Body of pancreas (tissue), 4 donors: ENCODE results near the gene SNTG2. TPM values are rescaled to one million over a fixed set of nuclear protein-coding genes. Genes with fewer than 3 reads are reported as not detected.

Experiments used
- ATAC-seq: fragments of 150-250 bp; one replicate; pipeline ENCODE4 v1.9.1; 2016
- DNase-seq, 4 donors: peaks; one replicate each; pipeline ENCODE4 v3.0.0-alpha.2; 2019
- H3K27ac ChIP-seq, 4 donors: fragments of 200-600 bp; sonication (generic); 1 replicate in 3 of 4; 2 replicates in 1 of 4; pipeline versions ENCODE4 v1.5.1 to v1.6.1; 2016 to 2019; ENCODE audit warnings: mild to moderate bottlenecking in 1 of 4, mixed read lengths in 1 of 4, moderate library complexity in 1 of 4
- H3K27me3 ChIP-seq, 2 donors: fragments of 200-600 bp; sonication (generic); one replicate each; pipeline ENCODE4 v1.6.0; 2016; ENCODE audit warnings: mild to moderate bottlenecking in 1 of 2
- H3K36me3 ChIP-seq, 2 donors: fragments of 200-600 bp; sonication (generic); replicated peaks in 1 of 2; 2 replicates each; pipeline ENCODE4 v1.5.1; 2016; ENCODE audit warnings: low read depth in 2 of 2; ENCODE audit not compliant: insufficient read depth in 1 of 2
- H3K4me1 ChIP-seq: fragments of 200-600 bp; sonication (generic); one replicate; pipeline ENCODE4 v1.6.0; 2016
- H3K4me3 ChIP-seq, 2 donors: fragments of 200-600 bp; sonication (generic); 1 replicate in 1 of 2; 2 replicates in 1 of 2; pipeline ENCODE4 v1.5.1; 2016 to 2019
- H3K9me3 ChIP-seq, 3 donors: fragments of 200-600 bp; sonication (generic); 1 replicate in 2 of 3; 2 replicates in 1 of 3; pipeline ENCODE4 v1.5.1; 2016
- CTCF ChIP-seq, 7 experiments: fragments of 450-650 bp in 4 of 7; fragments of 200-600 bp in 3 of 7; sonication (generic) in 3 of 7; IDR thresholded peaks; one replicate each; pipeline ENCODE4 v1.5.1; 2016 to 2019; ENCODE audit warnings: antibody characterized with exemption in 7 of 7
- POLR2A ChIP-seq, 3 donors: fragments of 450-650 bp; IDR thresholded peaks; one replicate each; pipeline ENCODE4 v1.6.1; 2016; ENCODE audit warnings: antibody characterized with exemption in 3 of 3, mild to moderate bottlenecking in 2 of 3
- WGBS, 2 donors: methylation state at CpG; one replicate each; pipeline ENCODE4 v1.1.5; 2017; 5-methylcytosine and 5-hydroxymethylcytosine counted together
- intact Hi-C: fragments of 100-400 bp; cut with DNase I; formaldehyde crosslinking; loops from one replicate; pipeline ENCODE4 v1.15.1; 2023
- total RNA-seq, 2 donors: library from RNA; depleted of rRNA; stranded (reverse); fragments of >200 nt; gene quantifications; one replicate each; pipeline ENCODE4 v1.1.0, GENCODE V29; 2016

The SNTG2 gene
- total RNA-seq, 2 donors from 2014 or later, result 11.9 to 18.7 TPM

- Histone ChIP-seq H3K36me3 (no peaks in the 10 kb centered on the region), H3K4me1 (no peaks in the 10 kb centered on the region), H3K27ac (no peak overlapping the region), H3K9me3 (peaks cover 0 to 8% (median 0%) of the 10 kb centered on the region in 3 donors), H3K27me3 (no peaks in the 10 kb centered on the region), H3K4me3 (no peak overlapping the region)
- WGBS, 2 donors, result 77 to 95% methylated on average over 3 of the region's 3 CpGs
- ATAC-seq (no peak), DNase-seq (no peak)
- intact Hi-C loops, result no loop called here
- no peak for TF ChIP-seq POLR2A (IDR thresholded peaks at IDR 0.05)
- no peak for TF ChIP-seq CTCF (IDR thresholded peaks at IDR 0.05)
Measured at GRCh38 chr2:1183300-1183699, 232.7 kb downstream of the SNTG2 start.

DNA sequence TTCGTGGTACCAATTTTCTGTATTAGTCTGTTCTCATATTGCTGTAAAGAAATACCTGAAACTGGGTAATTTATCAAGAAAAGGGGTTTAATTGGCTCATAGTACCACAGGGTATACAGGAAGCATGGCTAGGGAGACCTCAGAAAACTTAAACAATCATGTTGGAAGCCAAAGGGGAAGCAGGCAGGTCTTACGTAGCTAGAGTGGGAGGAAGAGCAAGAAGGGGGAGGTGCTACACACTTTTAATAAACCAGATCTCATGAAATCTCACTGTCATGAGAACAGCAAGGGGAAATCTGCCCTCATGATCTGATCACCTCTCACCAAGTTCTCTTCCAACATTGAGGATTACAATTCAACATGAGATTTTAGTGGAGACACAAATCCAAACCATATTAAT lies 235.8 kb downstream of the SNTG2 start:
- ATAC-seq, result no peak

DNA sequence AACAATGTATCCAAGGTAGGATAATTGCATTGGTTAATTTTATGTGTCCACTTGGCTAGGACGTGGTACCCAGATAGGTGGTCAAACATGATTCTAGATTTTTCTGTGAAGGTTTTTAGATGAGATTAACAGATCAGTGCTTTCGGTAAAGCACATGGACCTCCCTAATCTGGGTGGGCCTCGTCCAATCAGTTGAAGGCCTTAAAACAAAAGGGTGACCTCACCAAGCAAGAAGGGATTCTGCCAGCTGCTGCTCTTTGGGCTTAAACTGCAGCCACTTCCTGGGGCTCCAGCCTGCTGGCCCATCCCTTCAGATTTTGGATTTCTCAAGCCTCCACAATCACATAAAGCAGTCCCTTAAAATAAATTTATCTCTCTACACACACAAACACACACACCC lies 236.5 kb downstream of the SNTG2 start:
- no peak for ATAC-seq

More for the DNA sequence above, 235.8 kb downstream of the SNTG2 start:
- WGBS, 2 donors, result 68 to 70% methylated on average over 2 of the region's 2 CpGs
- DNase-seq, result no peak
- intact Hi-C loops, result no loop called here
- Histone ChIP-seq H3K27ac (no peak overlapping the region), H3K27me3 (no peaks in the 10 kb centered on the region), H3K9me3 (peaks cover 0 to 8% (median 0%) of the 10 kb centered on the region in 3 donors), H3K4me3 (no peak overlapping the region), H3K36me3 (no peaks in the 10 kb centered on the region), H3K4me1 (no peaks in the 10 kb centered on the region)
- TF ChIP-seq CTCF (IDR thresholded peaks at IDR 0.05), result no peak
- no peak for TF ChIP-seq POLR2A (IDR thresholded peaks at IDR 0.05)

DNA sequence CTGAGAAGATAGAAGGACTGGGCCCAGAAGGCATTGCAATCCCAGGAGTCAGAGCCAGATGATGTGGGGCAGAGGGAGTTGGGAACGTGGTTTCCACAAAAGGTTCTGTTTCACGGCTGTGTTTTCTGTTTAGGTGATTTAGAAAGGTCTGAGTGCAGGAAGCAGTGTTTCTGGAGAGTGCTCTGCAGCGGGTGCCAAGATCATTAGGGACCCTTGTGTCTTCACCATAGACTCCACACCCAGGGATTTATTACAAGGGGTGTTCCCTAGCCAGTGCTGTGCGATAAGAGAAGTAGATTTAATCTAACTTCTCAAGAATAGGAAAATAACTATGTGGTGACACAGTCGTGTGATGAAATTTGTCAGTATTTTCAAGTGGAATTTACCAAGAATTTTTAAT lies 241.5 kb downstream of the SNTG2 start:
- 76 to 83% methylated on average over 5 of the region's 5 CpGs for WGBS, 2 donors

More for the DNA sequence above, 236.5 kb downstream of the SNTG2 start:
- H3K27ac ChIP-seq, result no peak overlapping the region
- no peaks in the 10 kb centered on the region for H3K27me3 ChIP-seq
- H3K4me3 ChIP-seq, result no peak overlapping the region
- H3K9me3 ChIP-seq, result peaks cover 0 to 8% (median 0%) of the 10 kb centered on the region in 3 donors
- WGBS, 2 donors, result 69 to 74% methylated on average over 3 of the region's 3 CpGs
- DNase-seq, result no peak
- intact Hi-C loops, result no loop called here
- TF ChIP-seq CTCF (IDR thresholded peaks at IDR 0.05), result no peak
- TF ChIP-seq POLR2A (IDR thresholded peaks at IDR 0.05), result no peak
- H3K36me3 ChIP-seq, result no peaks in the 10 kb centered on the region
- no peaks in the 10 kb centered on the region for H3K4me1 ChIP-seq

More for the DNA sequence above, 241.5 kb downstream of the SNTG2 start:
- no peak overlapping the region for H3K4me3 ChIP-seq
- no peaks in the 10 kb centered on the region for H3K4me1 ChIP-seq
- no peak for DNase-seq
- TF ChIP-seq CTCF (IDR thresholded peaks at IDR 0.05) (no peak), POLR2A (IDR thresholded peaks at IDR 0.05) (no peak)
- no peak overlapping the region for H3K27ac ChIP-seq
- H3K36me3 ChIP-seq, result no peaks in the 10 kb centered on the region
- ATAC-seq, result no peak
- intact Hi-C loops, result no loop called here
- H3K27me3 ChIP-seq, result no peaks in the 10 kb centered on the region
- peaks cover 0 to 11% (median 0%) of the 10 kb centered on the region in 3 donors for H3K9me3 ChIP-seq
